GM21717 (cell line): ENCODE data around the gene TRUB2.

Experiments used
- ATAC-seq: cut with Tn5 transposase; IDR thresholded peaks from one replicate; pipeline ENCODE4 v1.9.1; 2021; ENCODE audit warnings: mild to moderate bottlenecking, moderate library complexity; ENCODE audit not compliant: unreplicated experiment

The TRUB2 gene

DNA sequence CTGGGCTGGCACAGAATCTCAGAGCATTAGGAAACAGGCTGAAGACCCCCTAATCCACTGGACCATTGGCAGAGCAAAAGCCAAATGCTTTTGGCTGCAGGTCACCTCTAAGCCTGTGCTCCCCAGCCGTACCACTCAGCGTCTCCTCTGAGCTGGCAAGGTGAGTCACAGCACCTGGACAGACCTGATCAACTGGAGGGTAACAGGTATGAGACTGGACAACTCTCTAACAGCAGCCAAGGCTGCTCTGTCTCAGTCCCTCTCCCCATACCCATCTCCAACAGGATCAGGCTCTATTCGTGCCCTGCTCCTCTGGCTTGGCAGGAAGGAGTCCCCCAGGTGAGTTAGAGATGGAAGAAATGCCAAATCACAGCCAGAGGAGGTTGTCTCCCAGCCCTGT, 51.1 kb downstream of the TRUB2 start:
- no peak for ATAC-seq

DNA sequence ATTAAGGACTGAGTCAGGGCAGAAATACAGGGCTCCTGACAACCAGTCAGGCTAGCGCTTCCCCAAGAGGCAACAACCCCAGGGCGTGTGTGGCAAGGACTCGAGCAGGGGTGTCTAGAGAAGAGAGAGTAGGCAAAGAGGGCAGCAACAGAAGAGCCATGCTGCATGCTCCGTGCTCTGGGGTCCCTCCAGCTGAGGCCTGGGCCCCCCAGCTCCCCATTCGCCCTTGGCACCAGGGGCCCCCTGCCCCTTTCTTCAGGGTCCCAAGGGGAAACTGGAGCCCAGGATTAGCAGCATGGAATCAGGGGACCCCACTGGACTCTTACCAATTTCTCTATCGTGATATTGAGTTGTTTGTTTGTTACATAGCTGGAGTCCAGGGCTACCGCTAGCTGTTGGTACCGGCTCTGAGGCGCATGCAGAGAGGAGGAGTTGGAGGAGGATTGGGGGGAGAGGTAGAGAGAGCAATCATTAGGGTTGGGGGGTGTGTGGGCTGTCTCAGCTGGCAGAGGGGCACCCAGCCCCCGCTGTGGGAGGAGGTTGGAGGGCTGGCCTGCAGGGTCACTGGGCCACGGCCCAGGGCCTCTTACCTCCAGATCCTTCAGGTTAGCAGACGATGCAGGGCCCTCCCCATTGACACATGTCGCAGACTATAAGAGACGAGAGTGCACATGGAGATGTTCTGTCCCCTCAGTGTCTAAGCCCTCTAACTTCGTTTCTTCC, 55.2 kb downstream of the TRUB2 start:
- ATAC-seq = no peak

DNA sequence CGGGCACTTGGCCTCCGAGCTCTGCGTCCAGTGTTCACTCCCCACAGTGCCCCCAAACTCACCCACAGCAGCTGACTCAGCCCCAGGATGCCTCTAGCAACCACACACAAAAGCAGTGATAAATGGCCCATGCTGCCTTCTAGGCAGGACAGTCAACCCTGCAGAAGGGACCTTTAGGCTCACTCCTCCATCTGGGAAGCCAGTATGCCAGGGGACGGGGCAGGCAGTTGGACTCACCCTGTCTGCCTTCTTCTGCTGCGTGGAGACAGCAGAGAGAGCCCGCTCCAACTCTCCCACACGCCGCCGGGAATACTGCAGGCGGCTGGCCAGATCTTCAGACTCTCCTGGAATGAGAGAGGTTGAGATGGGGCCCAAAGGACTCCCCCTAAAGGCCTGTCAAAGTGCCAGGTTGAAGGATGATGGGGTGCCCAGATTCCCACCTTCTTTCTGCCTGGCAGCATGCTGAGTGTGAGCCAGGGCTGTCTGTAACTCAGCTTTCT, 56.8 kb downstream of the TRUB2 start:
- no peak for ATAC-seq

DNA sequence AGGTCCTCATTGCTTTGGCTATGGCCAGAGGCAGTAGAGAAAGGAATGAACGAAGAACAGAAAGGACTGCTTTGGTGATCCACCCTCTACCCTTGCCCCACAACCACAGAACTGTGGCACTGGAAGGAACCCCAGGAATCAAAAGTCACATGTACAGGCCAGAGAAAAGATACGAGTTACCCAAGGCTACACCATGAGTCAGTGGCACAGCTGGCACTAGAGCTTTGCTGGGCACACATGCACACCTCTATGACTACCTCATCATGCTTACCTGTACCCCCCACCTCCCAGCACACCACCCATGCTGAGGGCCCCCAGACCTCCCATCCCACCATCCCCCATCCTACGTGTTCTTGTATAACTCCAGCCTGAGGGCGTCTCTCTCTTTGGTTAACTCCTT, 59.6 kb downstream of the TRUB2 start:
- no peak for ATAC-seq

DNA sequence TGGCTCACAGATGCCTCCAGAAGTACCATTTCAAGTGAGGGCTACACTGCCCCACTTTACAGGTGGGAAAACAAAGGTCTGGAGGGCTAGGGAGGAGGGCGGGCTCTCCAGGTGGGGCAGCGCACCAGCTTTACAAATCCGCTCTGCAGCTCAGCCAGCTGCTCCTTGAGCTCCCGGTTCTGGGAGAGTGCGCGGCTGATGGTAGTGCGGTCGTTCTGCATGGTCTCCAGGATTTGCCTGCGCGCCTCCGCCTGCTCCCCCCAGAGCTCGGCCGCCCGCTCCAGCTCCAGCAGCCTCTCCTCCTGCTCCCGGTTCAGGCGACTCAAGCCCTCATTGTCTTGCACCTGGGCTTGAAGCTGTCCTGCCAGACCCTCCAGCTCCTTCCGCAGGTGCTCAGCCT, 61.9 kb downstream of the TRUB2 start:
- ATAC-seq = no peak

- ATAC-seq = no peak
These were observed 63.1 kb downstream of the TRUB2 start for GRCh38 chr9:128259156-128259555.

DNA sequence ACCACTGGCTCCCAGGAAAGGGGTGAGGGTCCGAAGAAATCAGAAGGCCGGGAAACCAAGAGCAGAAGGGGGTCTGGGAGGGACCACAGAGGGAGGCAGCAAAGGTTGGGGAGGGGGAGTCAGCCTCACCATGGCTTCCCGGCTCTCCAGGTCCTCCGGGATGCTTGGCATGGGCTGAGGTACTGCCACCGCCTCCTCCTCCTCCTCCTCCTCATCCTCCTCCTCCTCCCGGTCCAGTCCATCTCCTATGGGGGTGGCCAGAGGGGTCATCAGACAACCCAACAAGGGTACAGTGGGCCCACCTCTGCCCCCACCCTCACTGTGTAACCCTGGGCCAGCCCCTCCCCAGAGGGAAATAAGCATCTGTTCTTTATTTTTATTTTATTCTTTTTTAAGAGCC, 63.9 kb downstream of the TRUB2 start:
- ATAC-seq = no peak

DNA sequence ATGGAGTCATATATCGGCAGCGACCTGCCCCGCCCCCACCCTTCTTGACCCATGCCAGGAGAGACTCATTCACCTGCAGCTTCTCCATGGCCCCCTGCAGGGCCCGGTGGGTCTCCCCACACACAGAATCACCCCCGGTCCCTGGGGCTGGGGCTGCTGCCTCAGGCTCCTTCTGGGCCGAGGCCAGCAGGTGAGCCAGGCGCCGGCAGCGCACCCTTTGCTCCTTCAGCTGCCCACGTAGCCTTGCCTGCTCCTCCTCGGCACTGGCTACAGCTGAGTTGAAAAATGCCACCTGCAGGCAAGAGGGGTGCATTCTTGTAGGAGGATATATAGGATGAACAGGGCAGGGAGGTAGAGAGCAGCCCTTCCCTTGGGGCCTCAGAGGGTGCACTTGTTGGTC, 64.3 kb downstream of the TRUB2 start:
- no peak for ATAC-seq

DNA sequence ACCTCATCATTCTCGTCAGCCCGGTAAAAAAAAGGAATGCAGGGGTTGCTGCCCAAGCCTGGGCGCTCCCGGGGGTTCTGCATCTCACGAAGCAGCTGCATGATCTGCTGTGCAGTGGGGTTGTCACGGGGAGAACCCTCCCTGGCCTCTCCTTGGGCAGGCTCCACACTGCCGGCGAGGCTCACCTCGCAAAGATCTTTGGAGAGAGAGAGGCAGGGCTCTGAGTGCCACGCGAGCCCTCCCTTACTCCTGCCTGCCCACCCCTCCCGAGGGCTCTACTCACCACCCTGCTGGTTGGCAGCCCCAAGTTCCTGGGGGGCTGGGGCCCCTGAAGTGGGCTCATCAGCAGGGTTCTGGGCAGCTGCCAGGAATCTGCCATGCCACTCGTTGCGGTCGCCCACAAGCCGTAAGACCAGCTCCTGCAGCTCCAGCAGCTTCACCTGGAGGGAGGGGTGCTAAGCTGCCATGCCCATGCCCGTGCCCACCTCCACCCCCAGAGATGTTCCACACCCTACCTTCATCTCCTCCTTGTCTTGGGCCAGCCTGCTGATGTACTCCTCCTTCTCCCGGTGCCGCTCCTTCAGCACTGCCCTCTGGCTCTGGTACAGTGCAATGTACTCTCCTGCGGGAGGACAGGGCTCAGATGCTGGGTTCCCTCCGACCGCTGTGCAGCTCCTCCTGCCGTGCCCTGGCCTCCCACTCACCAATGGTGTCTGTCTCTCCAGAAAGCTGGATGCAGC, 65.0 kb downstream of the TRUB2 start:
- ATAC-seq = no peak
